ENCODE measurements around the gene YJEFN3. TPM values are rescaled to one million over a fixed set of nuclear protein-coding genes. Genes with fewer than 3 reads are reported as not detected.

Gene YJEFN3
- total RNA-seq, 1 experiment from 2014 or later = 6.1 TPM

DNA sequence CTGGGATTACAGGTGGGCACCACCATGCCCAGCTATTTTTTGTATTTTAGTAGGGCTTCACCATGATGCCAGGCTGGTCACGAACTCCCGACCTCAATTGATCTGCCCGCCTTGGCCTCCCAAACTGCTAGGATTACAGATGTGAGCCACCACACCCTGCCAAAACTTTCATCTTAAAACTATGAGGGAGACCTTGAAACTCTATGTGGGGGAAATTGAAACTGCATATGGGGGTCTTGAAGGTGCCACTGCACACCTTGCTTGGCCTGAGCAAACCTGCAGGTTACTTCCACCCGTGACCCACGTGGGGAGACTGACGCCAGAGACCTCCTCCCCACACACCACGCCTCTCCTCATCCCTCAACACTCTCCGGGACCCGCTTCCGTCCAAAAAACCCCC, 25.0 kb downstream of the YJEFN3 start:
- in situ Hi-C loops (cut with HindIII; ENCODE audit: low pct_unique_long_range_greater_than_20kb, low sequenced_read_pairs) = no loop called here
- H3K4me3 ChIP-seq (ENCODE audit: low read depth in 2 of 2, low read length in 2 of 2) = no peak overlapping the region
- no TSS peak for BruUV-seq (replicated peaks)
- H3K27me3 ChIP-seq (ENCODE audit: control insufficient read depth, insufficient read depth, low read length) = no peaks in the 10 kb centered on the region
- ChIA-PET POLR2A (no interaction called here), CTCF (interaction anchor here (0.7 to 1.2 kb wide), 3 partner anchors 8 to 24 kb away, joined by 3 to 9 read pairs (median 3); no protein-coding TSS in a partner anchor)
- H3K9me3 ChIP-seq (ENCODE audit: control insufficient read depth, insufficient read depth, low read depth, low read length) = no peaks in the 10 kb centered on the region
- intact Hi-C loops (cut with micrococcal nuclease; ENCODE audit: unreplicated experiment) = no loop called here
- no peaks in the 10 kb centered on the region for H3K36me3 ChIP-seq (ENCODE audit: control insufficient read depth, insufficient read depth, low read length)
- H3K4me1 ChIP-seq (ENCODE audit: control insufficient read depth, insufficient read depth, low read length) = no peaks in the 10 kb centered on the region
- H3K27ac ChIP-seq (ENCODE audit: low read length) = no peak overlapping the region
- DNase-seq (ENCODE audit: low read depth, low spot score) = no peak
- TF ChIP-seq TCF7L2 (IDR thresholded peaks at IDR 0.05; ENCODE audit: low read depth, low read length) (no peak), SIN3A (IDR thresholded peaks at IDR 0.05; ENCODE audit: borderline replicate concordance, insufficient read depth, low read depth, low read length) (no peak), POLR2AphosphoS5 (IDR thresholded peaks at IDR 0.05; ENCODE audit: low read depth, low read length) (no peak)
- TF ChIP-seq, protein P1, sequence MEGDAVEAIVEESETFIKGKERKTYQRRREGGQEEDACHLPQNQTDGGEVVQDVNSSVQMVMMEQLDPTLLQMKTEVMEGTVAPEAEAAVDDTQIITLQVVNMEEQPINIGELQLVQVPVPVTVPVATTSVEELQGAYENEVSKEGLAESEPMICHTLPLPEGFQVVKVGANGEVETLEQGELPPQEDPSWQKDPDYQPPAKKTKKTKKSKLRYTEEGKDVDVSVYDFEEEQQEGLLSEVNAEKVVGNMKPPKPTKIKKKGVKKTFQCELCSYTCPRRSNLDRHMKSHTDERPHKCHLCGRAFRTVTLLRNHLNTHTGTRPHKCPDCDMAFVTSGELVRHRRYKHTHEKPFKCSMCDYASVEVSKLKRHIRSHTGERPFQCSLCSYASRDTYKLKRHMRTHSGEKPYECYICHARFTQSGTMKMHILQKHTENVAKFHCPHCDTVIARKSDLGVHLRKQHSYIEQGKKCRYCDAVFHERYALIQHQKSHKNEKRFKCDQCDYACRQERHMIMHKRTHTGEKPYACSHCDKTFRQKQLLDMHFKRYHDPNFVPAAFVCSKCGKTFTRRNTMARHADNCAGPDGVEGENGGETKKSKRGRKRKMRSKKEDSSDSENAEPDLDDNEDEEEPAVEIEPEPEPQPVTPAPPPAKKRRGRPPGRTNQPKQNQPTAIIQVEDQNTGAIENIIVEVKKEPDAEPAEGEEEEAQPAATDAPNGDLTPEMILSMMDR (IDR thresholded peaks at IDR 0.05) = no peak
- TF ChIP-seq, protein P2, sequence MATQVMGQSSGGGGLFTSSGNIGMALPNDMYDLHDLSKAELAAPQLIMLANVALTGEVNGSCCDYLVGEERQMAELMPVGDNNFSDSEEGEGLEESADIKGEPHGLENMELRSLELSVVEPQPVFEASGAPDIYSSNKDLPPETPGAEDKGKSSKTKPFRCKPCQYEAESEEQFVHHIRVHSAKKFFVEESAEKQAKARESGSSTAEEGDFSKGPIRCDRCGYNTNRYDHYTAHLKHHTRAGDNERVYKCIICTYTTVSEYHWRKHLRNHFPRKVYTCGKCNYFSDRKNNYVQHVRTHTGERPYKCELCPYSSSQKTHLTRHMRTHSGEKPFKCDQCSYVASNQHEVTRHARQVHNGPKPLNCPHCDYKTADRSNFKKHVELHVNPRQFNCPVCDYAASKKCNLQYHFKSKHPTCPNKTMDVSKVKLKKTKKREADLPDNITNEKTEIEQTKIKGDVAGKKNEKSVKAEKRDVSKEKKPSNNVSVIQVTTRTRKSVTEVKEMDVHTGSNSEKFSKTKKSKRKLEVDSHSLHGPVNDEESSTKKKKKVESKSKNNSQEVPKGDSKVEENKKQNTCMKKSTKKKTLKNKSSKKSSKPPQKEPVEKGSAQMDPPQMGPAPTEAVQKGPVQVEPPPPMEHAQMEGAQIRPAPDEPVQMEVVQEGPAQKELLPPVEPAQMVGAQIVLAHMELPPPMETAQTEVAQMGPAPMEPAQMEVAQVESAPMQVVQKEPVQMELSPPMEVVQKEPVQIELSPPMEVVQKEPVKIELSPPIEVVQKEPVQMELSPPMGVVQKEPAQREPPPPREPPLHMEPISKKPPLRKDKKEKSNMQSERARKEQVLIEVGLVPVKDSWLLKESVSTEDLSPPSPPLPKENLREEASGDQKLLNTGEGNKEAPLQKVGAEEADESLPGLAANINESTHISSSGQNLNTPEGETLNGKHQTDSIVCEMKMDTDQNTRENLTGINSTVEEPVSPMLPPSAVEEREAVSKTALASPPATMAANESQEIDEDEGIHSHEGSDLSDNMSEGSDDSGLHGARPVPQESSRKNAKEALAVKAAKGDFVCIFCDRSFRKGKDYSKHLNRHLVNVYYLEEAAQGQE (IDR thresholded peaks at IDR 0.05; ENCODE audit: insufficient read depth in 1 of 2, low read depth in 2 of 2, low read length in 1 of 2) = no peak
- ATAC-seq = no peak

DNA sequence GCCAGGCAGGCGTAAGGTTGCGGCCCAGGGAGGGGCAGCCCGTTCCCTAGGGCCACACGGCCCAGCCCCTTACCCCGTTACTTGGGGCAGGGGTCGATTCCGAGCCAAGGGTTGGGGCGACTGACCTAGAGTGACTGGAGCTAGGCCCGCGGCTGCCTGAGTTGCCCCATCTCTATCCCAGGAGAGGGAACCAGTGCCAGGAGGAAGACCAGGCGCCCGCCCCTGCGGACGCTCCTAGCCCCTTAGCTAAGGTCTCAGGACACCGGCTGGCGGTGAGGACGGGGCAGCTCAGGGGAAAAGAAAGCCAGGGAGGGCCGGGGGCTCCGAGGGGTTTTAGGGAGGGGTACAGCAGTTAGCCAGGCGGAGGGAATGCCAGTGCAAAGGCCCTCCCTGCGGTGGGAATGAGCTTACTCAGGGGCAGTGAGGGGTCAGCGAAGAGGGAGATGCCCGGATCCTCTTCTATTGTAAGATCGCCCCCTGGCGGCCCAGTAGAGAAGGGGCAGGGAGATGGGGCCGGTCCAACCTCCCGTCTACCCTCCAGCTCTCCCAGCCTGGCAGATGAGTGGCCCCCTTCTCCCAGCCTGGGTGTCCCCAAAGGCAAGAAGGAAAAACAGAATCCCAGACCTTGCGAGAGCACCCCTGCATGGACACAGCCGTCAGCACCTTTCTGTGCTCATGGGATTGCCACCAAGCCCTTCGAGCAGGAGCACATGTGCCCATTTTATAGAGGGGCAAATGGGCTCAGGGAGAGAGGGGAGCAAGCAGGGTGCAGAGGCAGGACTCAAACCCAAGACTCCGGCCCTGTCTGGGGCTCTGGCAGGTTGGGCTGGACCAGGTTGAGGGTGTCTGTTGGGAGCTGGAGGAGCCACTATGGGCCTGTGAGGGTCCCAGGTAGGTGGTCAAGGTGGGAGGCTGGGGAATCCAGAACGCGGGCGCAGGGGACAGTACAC, 25.6 kb downstream of the YJEFN3 start:
- H3K27me3 ChIP-seq (ENCODE audit: control insufficient read depth, insufficient read depth, low read length) = no peaks in the 10 kb centered on the region
- no peak for TF ChIP-seq TCF7L2 (IDR thresholded peaks at IDR 0.05; ENCODE audit: low read depth, low read length)
- TF ChIP-seq, protein P1 (IDR thresholded peaks at IDR 0.05) = peak; percentile 87
- TF ChIP-seq, protein P2 (IDR thresholded peaks at IDR 0.05; ENCODE audit: insufficient read depth in 1 of 2, low read depth in 2 of 2, low read length in 1 of 2) = no peak
- no peak for TF ChIP-seq POLR2AphosphoS5 (IDR thresholded peaks at IDR 0.05; ENCODE audit: low read depth, low read length)
- TF ChIP-seq SIN3A (IDR thresholded peaks at IDR 0.05; ENCODE audit: borderline replicate concordance, insufficient read depth, low read depth, low read length) = no peak
- in situ Hi-C loops (cut with HindIII; ENCODE audit: low pct_unique_long_range_greater_than_20kb, low sequenced_read_pairs) (no loop called here), intact Hi-C loops (cut with micrococcal nuclease; ENCODE audit: unreplicated experiment) (no loop called here)
- no peaks in the 10 kb centered on the region for H3K36me3 ChIP-seq (ENCODE audit: control insufficient read depth, insufficient read depth, low read length)
- POLR2A ChIA-PET = no interaction called here
- H3K4me1 ChIP-seq (ENCODE audit: control insufficient read depth, insufficient read depth, low read length) = no peaks in the 10 kb centered on the region
- no peak overlapping the region for H3K4me3 ChIP-seq (ENCODE audit: low read depth in 2 of 2, low read length in 2 of 2)
- ATAC-seq = peak; percentile 79
- BruUV-seq (replicated peaks) = no TSS peak
- DNase-seq (ENCODE audit: low read depth, low spot score) = no peak
- no peaks in the 10 kb centered on the region for H3K9me3 ChIP-seq (ENCODE audit: control insufficient read depth, insufficient read depth, low read depth, low read length)
- CTCF ChIA-PET = interaction anchor here (0.5 to 1.2 kb wide), 4 partner anchors 22 to 189 kb away, joined by 3 to 9 read pairs (median 6); no protein-coding TSS in a partner anchor
- no peak overlapping the region for H3K27ac ChIP-seq (ENCODE audit: low read length)
